Vagina (tissue), 2 donors: Measurements from ENCODE around the gene MEGF6.

ENCODE experiments used
- POLR2A ChIP-seq, 2 donors: fragments of 450-650 bp; IDR thresholded peaks; one replicate each; pipeline ENCODE4 v1.6.1; 2017; ENCODE audit warnings: antibody characterized with exemption in 2 of 2, mild to moderate bottlenecking in 2 of 2, moderate library complexity in 2 of 2
- TF ChIP-seq, protein P1 (sequence below), 3 experiments: fragments of 450-650 bp in 2 of 3; fragments of 200-600 bp in 1 of 3; sonication (generic) in 1 of 3; IDR thresholded peaks; one replicate each; pipeline ENCODE4 v1.5.1; 2017 to 2019; ENCODE audit warnings: antibody characterized with exemption in 3 of 3, mild to moderate bottlenecking in 2 of 3, moderate library complexity in 2 of 3

DNA sequence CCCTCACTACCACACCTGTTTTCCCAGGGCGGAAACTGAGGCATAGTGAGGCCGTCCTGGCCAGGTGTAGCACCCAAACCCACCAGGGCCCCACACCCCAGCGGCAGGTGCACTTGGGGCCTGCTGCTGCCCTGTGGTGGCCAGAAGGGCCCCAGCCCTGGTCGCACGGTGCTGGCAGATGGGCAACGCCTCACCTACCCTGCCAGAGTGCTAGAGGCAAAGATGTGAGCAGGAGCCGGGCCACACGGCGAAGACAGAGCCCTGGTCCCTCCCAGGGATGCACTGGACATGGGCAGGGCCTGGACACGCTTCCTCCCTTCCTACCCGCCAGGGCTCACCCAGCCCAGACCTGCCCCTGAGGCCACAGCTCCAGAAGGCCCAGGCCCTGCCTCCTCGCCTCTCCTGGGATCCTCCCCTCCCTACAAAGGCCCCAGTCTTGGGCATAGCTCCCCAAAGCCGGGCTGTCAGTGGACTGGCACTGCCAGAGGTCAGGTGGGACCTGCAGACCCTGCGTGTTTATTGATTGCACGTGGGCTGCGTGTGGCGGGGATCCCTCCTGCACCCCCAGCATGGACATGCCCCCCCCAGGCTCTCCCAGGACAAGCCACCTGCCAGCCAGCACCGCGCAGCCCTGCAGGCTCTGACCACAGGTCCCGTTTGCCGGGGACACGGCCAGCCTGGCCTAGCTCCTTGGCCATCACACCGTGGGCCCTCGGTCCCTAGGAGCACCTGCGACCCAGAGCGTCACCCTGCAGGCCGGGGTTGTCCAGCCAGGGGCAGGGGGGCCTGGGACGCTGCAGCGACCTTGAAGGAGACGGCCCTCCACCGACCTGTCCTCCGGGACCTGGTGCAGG lies 44.1 kb downstream of the MEGF6 start:
- TF ChIP-seq, protein P1, sequence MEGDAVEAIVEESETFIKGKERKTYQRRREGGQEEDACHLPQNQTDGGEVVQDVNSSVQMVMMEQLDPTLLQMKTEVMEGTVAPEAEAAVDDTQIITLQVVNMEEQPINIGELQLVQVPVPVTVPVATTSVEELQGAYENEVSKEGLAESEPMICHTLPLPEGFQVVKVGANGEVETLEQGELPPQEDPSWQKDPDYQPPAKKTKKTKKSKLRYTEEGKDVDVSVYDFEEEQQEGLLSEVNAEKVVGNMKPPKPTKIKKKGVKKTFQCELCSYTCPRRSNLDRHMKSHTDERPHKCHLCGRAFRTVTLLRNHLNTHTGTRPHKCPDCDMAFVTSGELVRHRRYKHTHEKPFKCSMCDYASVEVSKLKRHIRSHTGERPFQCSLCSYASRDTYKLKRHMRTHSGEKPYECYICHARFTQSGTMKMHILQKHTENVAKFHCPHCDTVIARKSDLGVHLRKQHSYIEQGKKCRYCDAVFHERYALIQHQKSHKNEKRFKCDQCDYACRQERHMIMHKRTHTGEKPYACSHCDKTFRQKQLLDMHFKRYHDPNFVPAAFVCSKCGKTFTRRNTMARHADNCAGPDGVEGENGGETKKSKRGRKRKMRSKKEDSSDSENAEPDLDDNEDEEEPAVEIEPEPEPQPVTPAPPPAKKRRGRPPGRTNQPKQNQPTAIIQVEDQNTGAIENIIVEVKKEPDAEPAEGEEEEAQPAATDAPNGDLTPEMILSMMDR (IDR thresholded peaks at IDR 0.05): no peak
- TF ChIP-seq POLR2A (IDR thresholded peaks at IDR 0.05): no peak
